IPS DF 6.9 (cell line): Measurements from ENCODE around the gene LCNL1.
A peak's percentile ranks its signal among the peaks of the same experiment; 100 is the strongest.
"Not testable (repeated sequence)": the region's sequence is repeated elsewhere in the genome, so short reads cannot be mapped to it uniquely, and the experiment has no call there.

Experiments
- DNase-seq: peaks from one replicate; pipeline ENCODE4 v3.0.0-alpha.2; 2013; ENCODE audit warnings: low read depth, low spot score
- H3K27ac ChIP-seq: one replicate; pipeline ENCODE4 v1.5.1; 2013; ENCODE audit warnings: low read length, control low read depth
- H3K27me3 ChIP-seq: 2 replicates; pipeline ENCODE4 v1.6.1; 2013; ENCODE audit warnings: mild to moderate bottlenecking, low read length; ENCODE audit not compliant: control insufficient read depth, insufficient read depth
- H3K36me3 ChIP-seq: 2 replicates; pipeline ENCODE4 v1.6.1; 2013; ENCODE audit warnings: low read length; ENCODE audit not compliant: control insufficient read depth, insufficient read depth
- H3K4me1 ChIP-seq: 2 replicates; pipeline ENCODE4 v1.6.1; 2013; ENCODE audit warnings: low read length; ENCODE audit not compliant: control insufficient read depth, insufficient read depth
- H3K4me3 ChIP-seq: 2 replicates; pipeline ENCODE4 v1.5.1; 2013; ENCODE audit warnings: mild to moderate bottlenecking, low read length
- H3K9me3 ChIP-seq: 2 replicates; pipeline ENCODE4 v1.6.1; 2013; ENCODE audit warnings: low read length, inconsistent platforms; ENCODE audit not compliant: control insufficient read depth, insufficient read depth
- whole genome bisulfite sequencing: extraction: QIAGEN DNeasy Blood & Tissue Kit; methylation state at CpG from one replicate; pipeline ENCODE4 v1.1.7; 2013; ENCODE audit warnings: mixed read lengths, missing lambda C conversion rate; ENCODE audit not compliant: insufficient read length, insufficient coverage; 5-methylcytosine and 5-hydroxymethylcytosine counted together

LCNL1 gene

DNA sequence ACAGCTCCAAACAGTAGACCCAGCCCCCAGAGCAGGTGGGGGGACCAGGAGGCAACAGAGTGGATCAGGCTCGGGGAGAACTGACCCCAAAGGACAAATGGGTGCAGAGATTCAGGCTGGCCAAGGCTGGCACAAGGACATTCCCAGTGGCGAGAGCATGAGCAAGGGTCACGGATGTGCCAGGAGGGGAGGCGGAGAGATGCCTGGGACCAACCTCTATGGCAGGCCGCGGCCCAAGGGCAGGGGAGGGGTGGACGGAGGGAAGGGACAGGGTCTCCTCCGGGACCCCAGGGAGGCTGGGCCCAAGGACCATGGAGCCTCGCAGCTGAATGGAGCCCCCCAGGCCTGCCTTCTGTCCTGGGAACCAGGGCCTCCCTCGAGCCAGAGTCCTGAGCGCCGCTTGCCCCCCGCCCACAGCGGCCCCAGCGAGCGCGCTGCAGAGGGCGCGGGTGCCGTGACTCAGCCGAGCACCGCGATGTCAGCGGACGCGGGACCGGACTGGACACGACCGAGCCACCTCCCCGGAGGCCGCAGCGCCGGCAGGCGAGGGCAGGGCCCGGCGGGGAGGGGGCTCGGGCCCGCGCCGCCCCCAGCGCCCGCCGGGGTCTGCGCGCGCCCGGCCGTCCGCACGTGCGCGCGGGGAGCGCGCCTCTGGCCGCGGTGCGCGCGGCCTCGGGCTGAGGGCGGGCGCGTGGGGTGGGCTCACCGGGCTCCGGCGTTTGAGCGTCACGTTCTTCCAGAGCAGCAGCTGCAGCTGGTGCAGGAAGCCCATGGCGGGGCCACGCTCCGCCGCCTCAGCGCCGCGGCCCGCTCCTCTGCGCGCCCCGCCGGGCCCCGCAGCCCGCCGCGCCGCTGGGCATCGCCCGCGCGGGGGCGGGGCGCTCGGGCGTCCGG lies 44.8 kb downstream of the LCNL1 start, which contains the start of gene ABCA2:
Gene ABCA2, minus strand, starts transcription at position 869 of the 894 bp plus-strand sequence. Its CDS starts 97 bp downstream, at position 772.
- WGBS = no CpG with 5 or more reads among the region's 95 CpGs
- peaks cover 2% of the 10 kb centered on the region for H3K4me1 ChIP-seq
- peak within 1 kb of the TSS; percentile 42; the same call in 1 of the 2 replicates for H3K4me3 ChIP-seq
- no peaks in the 10 kb centered on the region; the same call in 1 of the 2 replicates for H3K27me3 ChIP-seq
- no peak within 1 kb of the TSS for H3K27ac ChIP-seq
- no peaks in the 10 kb centered on the region; the same call in 1 of the 2 replicates for H3K36me3 ChIP-seq
- no peak for DNase-seq
- H3K9me3 ChIP-seq = no peaks in the 10 kb centered on the region

DNA sequence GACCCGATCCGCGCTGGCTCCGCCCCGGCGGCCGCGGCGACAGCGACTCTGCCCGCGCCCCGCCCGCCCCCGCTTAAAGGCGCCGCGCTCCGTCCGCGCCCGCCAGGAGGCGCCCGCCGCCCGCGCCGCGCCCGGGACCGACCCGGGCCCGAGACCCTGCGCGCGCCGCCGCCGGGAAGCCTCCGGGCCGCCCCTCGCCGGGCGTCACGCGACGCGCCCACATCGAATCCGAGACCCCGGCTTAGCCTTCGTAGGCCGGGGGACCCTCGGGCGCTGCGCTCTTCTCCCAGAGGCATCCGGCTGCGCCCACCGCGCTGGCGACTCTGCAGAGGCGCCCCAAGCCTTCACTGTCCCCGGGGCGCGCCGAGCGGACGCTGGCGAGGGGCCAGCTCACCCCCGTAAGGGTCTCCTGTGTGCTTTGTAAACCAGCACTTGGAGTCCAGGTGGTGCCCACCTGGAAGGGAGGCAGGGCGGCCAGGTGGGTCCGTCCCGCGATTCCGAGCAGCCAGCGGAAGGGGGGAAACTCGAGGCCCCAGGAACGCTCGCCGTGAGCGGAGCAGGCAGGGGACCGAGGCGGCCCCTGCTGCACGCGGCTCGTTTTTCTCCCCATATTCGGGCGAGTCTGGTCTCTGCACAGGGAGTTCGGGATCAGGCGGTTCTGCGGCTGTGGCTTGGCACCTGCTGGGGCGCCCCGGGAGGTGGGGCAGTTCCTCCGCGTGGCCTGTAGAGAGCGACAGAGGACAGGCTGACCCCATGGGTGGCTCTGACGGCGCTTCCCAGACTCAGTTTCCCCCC lies 45.7 kb downstream of the LCNL1 start:
- Histone ChIP-seq H3K9me3 (no peaks in the 10 kb centered on the region), H3K27me3 (no peaks in the 10 kb centered on the region; the same call in 1 of the 2 replicates), H3K4me3 (peak overlapping the region; percentile 42; the same call in 1 of the 2 replicates), H3K27ac (no peak overlapping the region), H3K4me1 (peaks cover 2% of the 10 kb centered on the region), H3K36me3 (no peaks in the 10 kb centered on the region; the same call in 1 of the 2 replicates)
- no CpG with 5 or more reads among the region's 98 CpGs for WGBS
- no peak for DNase-seq

DNA sequence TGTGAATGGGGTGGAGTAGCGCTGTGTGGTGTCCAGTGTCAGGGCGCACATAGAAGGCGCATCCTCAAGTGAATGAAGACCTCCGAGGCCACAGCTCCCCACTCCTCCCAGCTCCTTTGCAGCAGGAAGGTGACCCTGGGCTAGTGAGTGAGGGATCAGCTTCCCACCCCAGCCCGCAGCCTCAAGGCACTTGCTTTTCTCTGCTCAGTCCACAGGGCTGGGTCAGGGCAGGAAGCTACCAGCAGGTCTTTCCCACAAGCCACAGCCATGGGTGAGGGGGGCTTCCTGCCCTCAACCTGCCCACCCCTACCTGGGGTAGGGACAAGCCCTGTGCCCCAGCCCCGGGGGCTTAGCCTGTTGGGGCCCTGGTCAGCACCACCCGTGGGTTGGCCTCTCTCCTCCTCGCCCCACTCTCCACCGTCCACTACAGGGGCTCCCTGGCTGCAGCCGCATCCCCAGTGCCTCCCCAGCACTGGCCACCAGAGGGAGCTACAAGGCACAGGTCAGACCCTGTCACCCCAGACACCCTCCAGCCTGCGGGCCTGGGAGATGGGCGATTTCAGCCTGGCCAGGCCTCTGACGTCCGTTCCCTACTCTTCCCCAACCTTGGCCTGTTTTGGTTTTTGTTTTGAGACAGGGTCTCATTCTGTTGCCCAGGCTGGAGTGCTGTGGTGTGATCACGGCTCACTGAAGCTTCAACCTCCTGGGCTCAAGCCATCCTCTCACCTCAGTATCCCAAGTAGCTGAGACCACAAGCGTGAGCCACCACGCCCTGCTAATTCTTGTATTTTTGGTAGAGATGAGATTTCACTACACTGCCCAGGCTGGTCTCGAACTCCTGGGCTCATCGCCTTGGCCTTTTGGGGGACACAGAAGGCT lies 46.5 kb downstream of the LCNL1 start:
- Histone ChIP-seq H3K4me1 (peaks cover 2% of the 10 kb centered on the region), H3K4me3 (no peak overlapping the region), H3K27me3 (no peaks in the 10 kb centered on the region; the same call in 1 of the 2 replicates), H3K36me3 (no peaks in the 10 kb centered on the region; the same call in 1 of the 2 replicates), H3K27ac (no peak overlapping the region), H3K9me3 (no peaks in the 10 kb centered on the region)
- DNase-seq = no peak
- WGBS = no CpG with 5 or more reads among the region's 19 CpGs

DNA sequence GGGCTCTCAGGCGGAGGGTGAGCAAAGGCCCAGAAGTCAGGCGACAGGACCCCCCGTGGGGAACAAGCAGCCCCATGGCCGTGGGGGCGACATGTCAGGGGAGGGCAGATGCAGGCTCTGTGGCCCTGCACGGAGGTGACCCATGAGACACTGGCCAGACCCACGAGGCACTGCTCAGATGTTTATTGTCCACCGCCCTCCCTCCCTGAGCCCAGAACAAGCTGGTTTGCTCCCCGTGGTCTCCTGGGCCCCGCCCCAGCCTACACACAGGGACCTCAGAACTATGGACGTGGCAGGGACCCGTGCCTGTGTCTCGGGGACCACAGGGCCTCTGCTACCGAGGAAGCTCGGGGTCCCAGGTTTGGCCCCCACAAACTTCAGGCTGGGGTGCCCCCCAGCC lies 47.2 kb downstream of the LCNL1 start:
- H3K36me3 ChIP-seq = no peaks in the 10 kb centered on the region; the same call in 1 of the 2 replicates
- no peak for DNase-seq
- no CpG with 5 or more reads among the region's 15 CpGs for WGBS
- H3K4me1 ChIP-seq = peaks cover 3% of the 10 kb centered on the region
- no peaks in the 10 kb centered on the region; the same call in 1 of the 2 replicates for H3K27me3 ChIP-seq
- H3K9me3 ChIP-seq = no peaks in the 10 kb centered on the region
- H3K27ac ChIP-seq = no peak overlapping the region
- no peak overlapping the region for H3K4me3 ChIP-seq

DNA sequence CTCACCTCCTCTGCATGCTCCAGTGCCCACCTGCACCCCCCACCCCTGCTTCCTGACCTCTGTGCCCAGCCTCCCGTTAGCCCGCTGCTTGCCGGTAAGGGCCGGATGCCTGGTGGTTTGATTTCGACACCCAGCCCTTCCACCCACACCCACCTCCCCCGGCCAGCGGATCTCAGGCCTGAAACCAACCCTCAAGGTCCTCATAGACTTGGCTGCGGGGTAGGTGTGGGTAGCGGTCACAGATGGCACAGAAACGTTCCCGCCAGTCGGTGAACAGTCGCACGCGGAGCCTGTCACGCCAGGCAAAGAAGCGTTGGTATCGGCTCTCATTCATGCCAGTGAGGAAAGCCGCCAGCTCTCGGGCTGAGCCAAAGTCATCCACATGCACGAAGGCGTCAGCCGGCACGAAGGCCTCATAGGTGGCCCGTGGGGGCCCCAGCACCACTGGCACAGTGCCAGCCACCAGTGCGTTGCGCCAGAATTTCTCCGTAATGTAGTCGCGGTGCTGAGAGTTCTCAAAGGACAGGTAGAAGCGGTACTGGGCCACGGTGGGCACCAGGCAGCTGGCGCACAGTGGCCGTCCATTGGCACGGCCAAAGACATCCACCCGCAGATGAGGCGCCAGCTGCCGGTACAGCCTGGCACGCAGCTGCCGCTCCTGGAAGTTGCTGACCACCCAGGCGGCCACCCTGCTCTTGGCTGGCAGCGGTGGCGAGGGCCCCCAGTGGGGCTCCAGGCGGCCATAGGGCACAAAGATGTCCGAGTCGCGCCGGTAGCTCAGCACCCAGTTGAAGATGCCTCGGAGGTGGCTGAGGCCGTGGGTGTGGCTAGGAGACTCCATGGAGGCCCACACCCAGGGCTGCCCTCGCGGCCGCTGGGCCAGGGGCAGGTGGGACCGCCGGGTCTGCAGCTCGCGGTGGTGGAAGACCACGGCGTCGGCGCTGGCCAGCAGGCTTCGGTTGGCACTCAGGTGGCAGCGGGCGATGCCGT lies 48.0 kb downstream of the LCNL1 start:
- Histone ChIP-seq H3K4me1 (peaks cover 3% of the 10 kb centered on the region), H3K27me3 (no peaks in the 10 kb centered on the region; the same call in 1 of the 2 replicates), H3K27ac (no peak overlapping the region), H3K9me3 (no peaks in the 10 kb centered on the region), H3K36me3 (no peaks in the 10 kb centered on the region), H3K4me3 (no peak overlapping the region; the same call in 1 of the 2 replicates)
- no peak for DNase-seq
- no CpG with 5 or more reads among the region's 65 CpGs for WGBS

DNA sequence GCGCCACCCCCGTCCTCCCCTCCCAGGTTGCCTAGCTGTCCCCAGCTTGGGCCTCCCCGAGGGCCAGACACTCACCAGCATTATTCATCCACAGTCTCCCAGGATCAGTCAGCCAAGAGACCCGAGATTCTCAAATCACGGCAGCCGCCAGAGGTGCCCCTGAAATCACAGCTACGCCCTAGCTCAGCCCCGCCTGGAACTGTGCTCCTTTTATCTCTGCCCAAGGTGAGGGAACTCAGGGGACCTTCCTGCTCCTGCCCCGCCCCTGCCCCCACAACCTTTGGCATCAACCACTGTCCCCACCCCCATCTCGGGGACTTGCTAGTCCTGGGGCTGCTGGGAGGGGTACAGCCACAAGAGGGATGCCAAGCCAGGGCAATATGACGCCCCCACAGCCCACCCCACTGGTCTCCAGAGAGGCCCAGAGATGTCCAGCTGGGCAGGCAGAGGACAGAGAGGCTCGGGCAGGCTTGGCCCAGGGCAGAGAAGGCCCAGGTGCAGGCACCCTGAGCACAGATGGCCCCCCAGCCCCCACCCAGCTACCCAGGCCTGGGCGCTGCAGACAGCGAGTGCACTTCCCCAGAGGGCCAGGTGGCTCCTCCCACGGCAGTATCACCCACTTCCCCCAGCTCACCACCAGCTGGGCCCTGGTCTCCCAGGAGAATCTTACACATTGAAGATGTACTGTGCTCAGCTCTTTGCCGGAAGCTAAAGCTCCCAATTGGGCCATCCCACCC lies 49.3 kb downstream of the LCNL1 start, which contains the start of gene FUT7:
Gene FUT7, minus strand, starts transcription at position 185 of the 737 bp plus-strand sequence. Its CDS starts 97 bp downstream, at position 88.
- Histone ChIP-seq H3K27me3 (no peaks in the 10 kb centered on the region; the same call in 1 of the 2 replicates), H3K9me3 (no peaks in the 10 kb centered on the region), H3K4me1 (peaks cover 3% of the 10 kb centered on the region), H3K27ac (no peak within 1 kb of the TSS), H3K4me3 (no peak within 1 kb of the TSS; the same call in 1 of the 2 replicates), H3K36me3 (no peaks in the 10 kb centered on the region; the same call in 1 of the 2 replicates)
- no peak for DNase-seq
- no CpG with 5 or more reads among the region's 16 CpGs for WGBS

DNA sequence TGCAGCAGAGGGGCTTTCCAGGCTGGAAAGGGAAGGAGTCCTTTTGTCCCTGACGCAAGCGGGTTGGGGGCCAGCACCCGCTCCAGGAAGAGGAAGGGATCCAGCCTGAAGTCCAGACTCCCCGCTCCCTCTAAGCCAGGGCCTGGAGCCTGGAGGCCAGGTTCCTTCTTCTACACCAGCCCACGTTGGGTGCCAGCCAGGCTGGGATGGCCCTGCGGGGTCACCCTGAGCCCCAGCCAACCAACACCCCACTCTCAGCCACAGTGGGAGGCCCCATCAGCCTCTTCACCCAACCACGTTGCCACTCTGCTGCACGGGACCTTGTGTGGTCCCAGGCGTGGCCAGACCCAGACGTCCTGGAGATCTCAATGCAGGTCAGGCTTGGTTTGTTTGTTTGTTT lies 50.1 kb downstream of the LCNL1 start:
- Histone ChIP-seq H3K4me1 (peaks cover 3% of the 10 kb centered on the region), H3K9me3 (no peaks in the 10 kb centered on the region), H3K27me3 (no peaks in the 10 kb centered on the region; the same call in 1 of the 2 replicates), H3K36me3 (no peaks in the 10 kb centered on the region; the same call in 1 of the 2 replicates), H3K27ac (no peak overlapping the region), H3K4me3 (no peak overlapping the region)
- no CpG with 5 or more reads among the region's 10 CpGs for WGBS
- no peak for DNase-seq

DNA sequence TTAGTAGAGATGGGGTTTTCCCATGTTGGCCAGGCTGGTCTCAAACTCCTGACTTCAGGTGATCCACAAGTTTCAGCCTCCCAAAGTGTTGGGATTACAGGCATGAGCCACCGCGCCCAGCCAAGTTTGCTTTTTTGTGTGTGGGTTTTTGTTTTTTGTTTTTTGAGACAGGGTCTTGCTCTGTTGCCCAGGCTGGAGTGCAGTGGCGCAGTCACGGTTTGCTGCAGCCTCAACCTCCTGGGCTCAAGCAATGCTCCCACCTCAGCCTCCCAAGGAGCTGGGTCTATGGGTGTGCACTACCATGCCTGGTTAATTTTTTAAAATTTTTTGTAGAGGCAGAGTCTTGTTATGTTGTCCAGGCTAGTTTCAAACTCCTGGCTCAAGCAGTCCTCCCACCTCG lies 50.7 kb downstream of the LCNL1 start:
- not testable (repeated sequence) for H3K27me3 ChIP-seq, H3K4me3 ChIP-seq

More for the DNA sequence above, 50.7 kb downstream of the LCNL1 start:
- not testable (repeated sequence) for H3K36me3 ChIP-seq, DNase-seq, H3K27ac ChIP-seq, H3K9me3 ChIP-seq, H3K4me1 ChIP-seq
- WGBS = no CpG with 5 or more reads among the region's 5 CpGs
